ENCODE results near the gene SMIM35.

Gene SMIM35

GRCh38 chr11:118068945-118069612 lies 17.7 kb downstream of the SMIM35 start:
- H4K20me1 ChIP-seq (ENCODE audit: control insufficient read depth, insufficient read depth, low read depth, low read length): no peaks in the 10 kb centered on the region
- H3K4me3 ChIP-seq (ENCODE audit: low read length): no peak overlapping the region
- H3K27ac ChIP-seq (ENCODE audit: low read depth, low read length): no peak overlapping the region
- no peak for TF ChIP-seq EZH2phosphoT487 (IDR thresholded peaks at IDR 0.05; ENCODE audit: borderline replicate concordance, low read length)
- no peaks in the 10 kb centered on the region for H3K36me3 ChIP-seq (ENCODE audit: control insufficient read depth, low read length)
- H3K27me3 ChIP-seq (ENCODE audit: control insufficient read depth, low read length): peaks cover 10% of the 10 kb centered on the region
- H3K4me2 ChIP-seq (ENCODE audit: low read length): no peak overlapping the region
- H3K4me1 ChIP-seq (ENCODE audit: control insufficient read depth, low read length): no peaks in the 10 kb centered on the region
- no peaks in the 10 kb centered on the region for H3K9me3 ChIP-seq (ENCODE audit: control insufficient read depth, insufficient read depth, low read length)
- H3K79me2 ChIP-seq (ENCODE audit: control insufficient read depth, low read length): no peaks in the 10 kb centered on the region
- no peaks in the 10 kb centered on the region for H3K9me2 ChIP-seq (replicated peaks; ENCODE audit: control insufficient read depth, low read length)
- no peaks in the 10 kb centered on the region for H3F3A ChIP-seq (ENCODE audit: control insufficient read depth, insufficient read depth)

- no peaks in the 10 kb centered on the region for H4K20me1 ChIP-seq (ENCODE audit: control insufficient read depth, insufficient read depth, low read depth, low read length)
- no peaks in the 10 kb centered on the region for H3K9me3 ChIP-seq (ENCODE audit: control insufficient read depth, insufficient read depth, low read length)
- no peaks in the 10 kb centered on the region for H3K4me1 ChIP-seq (ENCODE audit: control insufficient read depth, low read length)
- no peak overlapping the region for H3K4me3 ChIP-seq (ENCODE audit: low read length)
- no peak overlapping the region for H3K27ac ChIP-seq (ENCODE audit: low read depth, low read length)
- TF ChIP-seq CTCF (IDR thresholded peaks at IDR 0.05; ENCODE audit: low read depth, low read length, poor library complexity, severe bottlenecking) (no peak), EZH2phosphoT487 (IDR thresholded peaks at IDR 0.05; ENCODE audit: borderline replicate concordance, low read length) (no peak)
- H3K4me2 ChIP-seq (ENCODE audit: low read length): no peak overlapping the region
- H3K9me2 ChIP-seq (replicated peaks; ENCODE audit: control insufficient read depth, low read length): no peaks in the 10 kb centered on the region
- H3K36me3 ChIP-seq (ENCODE audit: control insufficient read depth, low read length): no peaks in the 10 kb centered on the region
- H3K27me3 ChIP-seq (ENCODE audit: control insufficient read depth, low read length): peaks cover 7% of the 10 kb centered on the region; the same call in 1 of the 2 replicates
- H3K79me2 ChIP-seq (ENCODE audit: control insufficient read depth, low read length): no peaks in the 10 kb centered on the region
- no peaks in the 10 kb centered on the region for H3F3A ChIP-seq (ENCODE audit: control insufficient read depth, insufficient read depth)
Observed at GRCh38 chr11:118068206-118068944, 18.4 kb downstream of the SMIM35 start.

DNA sequence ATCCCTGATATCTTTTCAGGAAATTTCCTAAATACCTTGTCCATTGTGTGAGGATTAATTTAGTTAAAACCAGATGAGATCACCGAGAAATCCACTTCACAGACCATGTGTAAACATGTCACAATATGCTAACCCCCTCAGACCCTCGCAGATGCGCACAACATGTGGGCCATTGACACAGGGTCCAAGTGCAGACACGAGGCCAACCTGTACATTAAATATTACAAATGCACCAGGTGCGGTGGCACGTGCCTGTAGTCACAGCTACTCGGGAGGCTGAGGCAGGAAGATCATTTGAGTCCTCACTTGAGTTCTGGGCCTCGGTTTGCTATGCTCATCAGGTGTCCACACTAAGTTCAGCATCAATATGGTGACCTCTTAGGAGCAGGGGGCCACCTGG lies 19.8 kb downstream of the SMIM35 start:
- Histone ChIP-seq H3K4me3 (ENCODE audit: low read length) (no peak overlapping the region), H3K27me3 (ENCODE audit: control insufficient read depth, low read length) (peaks cover 10% of the 10 kb centered on the region; the same call in 1 of the 2 replicates), H3K9me3 (ENCODE audit: control insufficient read depth, insufficient read depth, low read length) (no peaks in the 10 kb centered on the region), H3K27ac (ENCODE audit: low read depth, low read length) (no peak overlapping the region), H3K4me2 (ENCODE audit: low read length) (no peak overlapping the region), H4K20me1 (ENCODE audit: control insufficient read depth, insufficient read depth, low read depth, low read length) (no peaks in the 10 kb centered on the region), H3K4me1 (ENCODE audit: control insufficient read depth, low read length) (no peaks in the 10 kb centered on the region), H3K9me2 (replicated peaks; ENCODE audit: control insufficient read depth, low read length) (no peaks in the 10 kb centered on the region), H3K36me3 (ENCODE audit: control insufficient read depth, low read length) (no peaks in the 10 kb centered on the region), H3K79me2 (ENCODE audit: control insufficient read depth, low read length) (no peaks in the 10 kb centered on the region), H3F3A (ENCODE audit: control insufficient read depth, insufficient read depth) (no peaks in the 10 kb centered on the region)
- TF ChIP-seq CTCF (IDR thresholded peaks at IDR 0.05; ENCODE audit: low read depth, low read length, poor library complexity, severe bottlenecking) (no peak), EZH2phosphoT487 (IDR thresholded peaks at IDR 0.05; ENCODE audit: borderline replicate concordance, low read length) (no peak)

- no peak overlapping the region for H3K4me3 ChIP-seq (ENCODE audit: low read length)
- H3F3A ChIP-seq (ENCODE audit: control insufficient read depth, insufficient read depth): no peaks in the 10 kb centered on the region
- H3K9me3 ChIP-seq (ENCODE audit: control insufficient read depth, insufficient read depth, low read length): no peaks in the 10 kb centered on the region
- no peaks in the 10 kb centered on the region for H3K79me2 ChIP-seq (ENCODE audit: control insufficient read depth, low read length)
- no peaks in the 10 kb centered on the region for H3K4me1 ChIP-seq (ENCODE audit: control insufficient read depth, low read length)
- no peaks in the 10 kb centered on the region for H3K36me3 ChIP-seq (ENCODE audit: control insufficient read depth, low read length)
- no peaks in the 10 kb centered on the region for H3K9me2 ChIP-seq (replicated peaks; ENCODE audit: control insufficient read depth, low read length)
- H3K4me2 ChIP-seq (ENCODE audit: low read length): no peak overlapping the region
- H3K27me3 ChIP-seq (ENCODE audit: control insufficient read depth, low read length): peaks cover 3% of the 10 kb centered on the region; the same call in 1 of the 2 replicates
- no peak overlapping the region for H3K27ac ChIP-seq (ENCODE audit: low read depth, low read length)
- no peak for TF ChIP-seq EZH2phosphoT487 (IDR thresholded peaks at IDR 0.05; ENCODE audit: borderline replicate concordance, low read length)
- TF ChIP-seq CTCF (IDR thresholded peaks at IDR 0.05; ENCODE audit: low read depth, low read length, poor library complexity, severe bottlenecking): no peak
- H4K20me1 ChIP-seq (ENCODE audit: control insufficient read depth, insufficient read depth, low read depth, low read length): no peaks in the 10 kb centered on the region
Observed at GRCh38 chr11:118065384-118065783, 21.4 kb downstream of the SMIM35 start.

Measured in DOHH2 (cell line).